HG03045 (cell line): ENCODE results near the gene OPCML.
A peak's percentile ranks its signal among the peaks of the same experiment; 100 is the strongest.
"Not testable (repeated sequence)": the region's sequence is repeated elsewhere in the genome, so short reads cannot be mapped to it uniquely, and the experiment has no call there.

Source experiments
- ATAC-seq: cut with Tn5 transposase; IDR thresholded peaks from one replicate; pipeline ENCODE4 v1.9.1; 2021; ENCODE audit warnings: mild to moderate bottlenecking, moderate library complexity; ENCODE audit not compliant: unreplicated experiment

OPCML gene

GRCh38 chr11:132430429-132431062 is 1101.8 kb downstream of the OPCML start:
- no peak for ATAC-seq

DNA sequence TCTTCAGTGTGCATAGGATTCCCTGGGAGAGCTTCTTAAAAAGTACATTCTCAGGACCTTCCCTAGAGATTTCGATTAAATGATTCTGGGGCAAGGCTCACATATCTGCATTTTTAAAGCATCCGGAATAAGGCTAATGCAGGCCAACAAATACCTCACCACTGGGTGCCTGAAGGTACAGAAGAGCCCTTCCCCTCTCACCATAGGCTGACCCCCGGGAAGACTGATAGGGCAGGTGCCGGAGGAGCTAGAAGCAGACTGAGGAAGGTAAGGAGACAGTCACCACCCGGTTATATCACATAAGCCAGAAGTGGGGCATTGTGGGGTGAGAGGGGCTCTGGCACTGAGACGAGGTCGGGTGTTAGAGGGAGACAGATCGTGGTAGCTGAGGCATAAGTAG is 1102.6 kb downstream of the OPCML start:
- no peak for ATAC-seq

DNA sequence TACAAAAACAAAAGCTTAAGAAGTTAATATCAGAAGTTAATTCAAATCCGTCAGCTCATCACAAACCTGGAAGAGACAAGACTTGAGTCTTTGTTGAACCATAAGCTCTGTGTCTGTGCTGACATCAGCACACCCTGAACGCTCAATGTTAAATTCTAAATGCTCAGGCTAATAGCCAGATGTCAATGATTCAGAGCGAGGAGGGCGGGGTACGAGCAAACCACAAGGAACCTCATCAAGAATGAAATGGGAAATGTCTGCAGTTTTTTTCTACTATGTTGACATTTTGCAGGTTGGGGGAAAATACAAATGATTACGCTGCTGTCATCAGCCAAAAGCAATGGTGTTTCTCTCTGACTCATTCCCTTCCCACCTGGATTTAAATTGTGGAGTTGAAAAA is 1104.7 kb downstream of the OPCML start:
- no peak for ATAC-seq

- no peak for ATAC-seq
Measured at GRCh38 chr11:132424433-132424832, 1107.9 kb downstream of the OPCML start.

GRCh38 chr11:132423266-132423665 is 1109.0 kb downstream of the OPCML start:
- ATAC-seq: no peak

- ATAC-seq: no peak
Measured at GRCh38 chr11:132422722-132423121, 1109.6 kb downstream of the OPCML start.

GRCh38 chr11:132421555-132421954 is 1110.7 kb downstream of the OPCML start:
- ATAC-seq: no peak

GRCh38 chr11:132414451-132414850 is 1117.8 kb downstream of the OPCML start:
- no peak for ATAC-seq

DNA sequence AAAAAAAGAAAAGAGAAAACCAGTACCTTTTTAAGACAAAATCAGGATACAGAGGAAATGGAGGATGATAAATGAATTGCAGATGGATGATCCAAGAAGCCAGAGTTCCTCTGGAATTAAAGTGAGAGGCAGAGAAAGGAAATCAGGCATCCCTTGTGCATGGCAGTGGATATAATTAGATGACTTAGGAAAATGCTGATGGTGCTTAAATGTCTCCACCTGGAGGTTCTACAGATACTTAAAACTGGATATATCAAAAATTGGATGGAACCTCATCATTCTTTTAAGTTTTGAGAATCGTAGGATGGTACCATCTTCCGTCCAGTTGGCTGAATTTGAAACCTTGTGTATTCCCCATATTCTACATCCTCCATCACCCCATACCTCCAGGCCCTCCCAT is 1121.9 kb downstream of the OPCML start:
- no peak for ATAC-seq

GRCh38 chr11:132409573-132410355 is 1122.5 kb downstream of the OPCML start:
- no peak for ATAC-seq

- peak; percentile 46 for ATAC-seq
Measured at GRCh38 chr11:132408877-132409276, 1123.4 kb downstream of the OPCML start.

- ATAC-seq: no peak
Measured at GRCh38 chr11:132405728-132406127, 1126.6 kb downstream of the OPCML start.

DNA sequence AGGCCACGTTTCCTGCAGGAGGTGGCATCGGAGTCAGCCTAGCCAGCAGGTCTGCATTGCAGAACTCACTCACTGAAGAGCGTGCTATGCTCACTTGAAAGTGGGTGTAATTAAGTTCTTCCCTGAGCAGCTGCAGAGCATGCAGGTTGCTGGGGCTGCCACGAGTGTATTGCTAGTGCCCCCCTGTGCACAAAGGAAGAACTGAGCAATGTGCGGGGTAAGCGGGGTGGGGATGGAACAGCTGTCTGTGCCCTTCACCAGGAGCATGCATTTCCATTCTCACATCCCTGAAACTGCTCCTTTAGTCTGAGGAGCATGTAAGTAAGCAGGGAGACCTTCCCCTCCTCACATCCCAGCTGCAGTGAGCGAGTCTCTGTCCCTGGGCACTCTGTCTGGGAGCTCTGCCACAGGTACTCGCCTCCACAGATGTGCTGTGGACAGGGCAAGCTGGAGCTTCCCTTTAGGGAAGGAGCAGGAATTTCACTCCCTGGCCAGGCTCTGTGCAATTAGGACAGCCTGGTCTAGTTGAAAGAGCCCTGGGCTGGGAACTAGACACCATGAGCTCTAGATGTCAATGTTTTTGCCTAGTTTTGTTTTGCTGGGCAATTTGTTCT is 1130.1 kb downstream of the OPCML start:
- peak; percentile 87 for ATAC-seq

- ATAC-seq: no peak
Measured at GRCh38 chr11:132396318-132396717, 1136.0 kb downstream of the OPCML start.

DNA sequence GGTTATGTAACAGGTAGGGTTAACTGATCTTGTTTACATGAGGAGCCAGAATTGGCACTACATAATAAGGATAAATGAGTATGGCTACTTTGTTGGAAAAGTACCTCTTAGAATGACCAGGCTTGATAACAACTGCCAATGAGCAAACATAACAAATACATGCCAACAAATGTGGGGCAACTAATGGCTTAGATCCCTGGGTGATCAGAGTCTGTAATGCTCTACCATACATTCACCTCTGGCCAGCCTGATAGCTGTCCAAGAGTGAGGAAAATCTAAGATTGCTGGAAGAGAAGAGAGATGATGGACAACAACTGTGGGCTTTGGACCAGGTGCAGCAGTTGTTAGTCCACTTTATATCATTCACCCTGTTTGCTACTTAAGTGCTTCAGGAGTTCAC is 1136.9 kb downstream of the OPCML start:
- ATAC-seq: no peak

DNA sequence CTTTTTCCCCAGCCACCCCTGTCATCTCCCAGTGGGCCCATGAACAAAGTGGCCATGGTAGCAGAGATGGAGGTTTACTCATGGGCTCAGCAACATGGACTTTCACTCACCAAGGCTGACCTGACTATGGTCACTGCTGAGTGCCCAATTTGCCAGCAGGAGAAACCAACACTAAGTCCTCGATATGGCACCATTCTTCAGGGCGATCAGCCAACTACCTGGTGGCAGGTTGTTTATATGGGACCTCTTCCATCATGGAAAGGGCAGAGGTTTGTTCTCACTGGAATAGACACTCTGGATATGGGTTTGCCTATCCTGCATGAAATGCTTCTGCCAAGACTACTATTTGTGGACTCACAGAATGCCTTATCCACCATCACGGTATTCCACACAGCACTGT is 1152.8 kb downstream of the OPCML start:
- no peak for ATAC-seq

- no peak for ATAC-seq
Measured at GRCh38 chr11:132373405-132374143, 1158.7 kb downstream of the OPCML start.

GRCh38 chr11:132370114-132370513 is 1162.2 kb downstream of the OPCML start:
- not testable (repeated sequence) for ATAC-seq

DNA sequence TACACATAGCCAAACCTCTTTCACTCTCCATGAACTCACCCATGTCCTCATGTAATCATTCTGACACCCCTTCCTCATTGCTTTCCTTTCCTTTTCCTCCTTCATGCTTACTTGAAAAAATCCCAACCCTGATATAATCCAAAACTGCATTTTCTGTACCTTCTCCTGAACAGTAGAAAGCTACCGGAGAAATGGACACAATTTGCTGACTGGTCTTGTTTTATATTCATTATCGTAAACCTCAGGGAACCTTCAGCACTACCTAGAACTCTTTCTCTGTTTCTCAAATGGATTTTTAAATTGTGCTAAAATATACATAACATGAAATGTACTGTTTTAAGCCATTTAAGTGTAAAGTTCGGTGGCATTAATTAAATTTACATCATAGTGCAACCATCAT is 1165.0 kb downstream of the OPCML start:
- no peak for ATAC-seq

DNA sequence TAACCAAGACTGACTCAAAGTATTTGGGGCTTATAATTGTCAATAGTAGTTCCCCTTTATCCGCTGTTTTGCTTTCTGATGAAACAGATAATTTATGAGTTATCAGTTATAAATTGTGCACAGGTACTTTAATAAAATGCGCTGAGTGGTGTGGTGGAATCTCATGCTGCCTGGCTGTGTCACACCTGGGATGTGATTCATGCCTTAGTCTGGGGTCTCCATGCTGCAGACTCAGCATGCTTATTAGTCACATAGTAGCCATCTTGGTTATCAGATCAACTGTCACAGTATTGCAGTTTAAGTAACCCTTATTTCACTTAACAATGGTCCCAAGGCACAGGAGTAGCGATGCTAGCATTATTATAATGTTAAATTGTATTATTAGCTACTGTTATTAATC is 1166.7 kb downstream of the OPCML start:
- no peak for ATAC-seq
